GM12891 (cell line): Measurements from ENCODE around the gene CADM4. TPM values are rescaled to one million over a fixed set of nuclear protein-coding genes. Genes with fewer than 3 reads are reported as not detected.
"Not testable (repeated sequence)": the region's sequence is repeated elsewhere in the genome, so short reads cannot be mapped to it uniquely, and the experiment has no call there.

Experiments
- DNase-seq: peaks from one replicate; pipeline ENCODE4 v3.0.0; 2011; ENCODE audit warnings: low spot score; ENCODE audit not compliant: insufficient read length
- FAIRE-seq: peaks from 2 replicates; lab custom pipeline; 2011; peaks lifted over from hg19 to GRCh38; lab: Jason Lieb, UNC
- PAX5 ChIP-seq: IDR thresholded peaks from 2 replicates; pipeline ENCODE4 v1.6.1; 2011; ENCODE audit warnings: low read length, moderate library complexity, mild to moderate bottlenecking; ENCODE audit not compliant: insufficient read depth, severe bottlenecking
- POLR2A ChIP-seq: IDR thresholded peaks from 2 replicates; pipeline ENCODE4 v1.6.1; 2011; ENCODE audit warnings: low read depth, low read length, control low read depth
- POLR2AphosphoS5 ChIP-seq: IDR thresholded peaks from 2 replicates; pipeline ENCODE4 v1.6.1; 2011; ENCODE audit warnings: low read depth, low read length, control low read depth
- POU2F2 ChIP-seq: IDR thresholded peaks from 2 replicates; pipeline ENCODE4 v1.6.1; 2011; ENCODE audit warnings: low read depth, mild to moderate bottlenecking, control low read depth, low read length, moderate library complexity
- SPI1 ChIP-seq: IDR thresholded peaks from 2 replicates; pipeline ENCODE4 v1.6.1; 2011; ENCODE audit warnings: low read depth, low read length, control low read depth
- TAF1 ChIP-seq: IDR thresholded peaks from 2 replicates; pipeline ENCODE4 v1.6.1; 2011; ENCODE audit warnings: low read depth, low read length, control low read depth
- polyA plus RNA-seq: library from polyadenylated mRNA; unstranded; fragments of >200 nt; gene quantifications from one replicate; pipeline ENCODE4 v1.2.1, GENCODE V29; 2012; ENCODE audit warnings: low read depth, missing spikeins, inconsistent platforms; ENCODE audit not compliant: missing spikeins

CADM4 gene
- polyA plus RNA-seq, result 0.28 TPM

GRCh38 chr19:43639519-43640423 lies at the start of gene CADM4:
CADM4 (minus strand) TSS chr19:43639850; CDS start chr19:43639790, 60 bp downstream.
- DNase-seq, result peak; percentile 49
- FAIRE-seq, result no peak
- TF ChIP-seq POU2F2, result no peak
- no peak for TF ChIP-seq POLR2AphosphoS5
- TF ChIP-seq SPI1, result no peak
- no peak for TF ChIP-seq TAF1
- no peak for TF ChIP-seq POLR2A
- TF ChIP-seq PAX5, result no peak

- TF ChIP-seq POLR2AphosphoS5, result no peak
- TF ChIP-seq POU2F2, result no peak
- no peak for TF ChIP-seq POLR2A
- no peak for TF ChIP-seq TAF1
- no peak for TF ChIP-seq PAX5
- TF ChIP-seq SPI1, result no peak
- no peak for FAIRE-seq
- DNase-seq, result no peak
These were observed 48.5 kb upstream of the CADM4 start for GRCh38 chr19:43688059-43688701.

- FAIRE-seq (no peak), DNase-seq (no peak)
- TF ChIP-seq POU2F2, result no peak
- TF ChIP-seq POLR2A, result no peak
- no peak for TF ChIP-seq TAF1
- no peak for TF ChIP-seq PAX5
- TF ChIP-seq SPI1, result no peak
- no peak for TF ChIP-seq POLR2AphosphoS5
These were observed 48.0 kb upstream of the CADM4 start for GRCh38 chr19:43687660-43687997.

GRCh38 chr19:43684326-43684725 lies 44.7 kb upstream of the CADM4 start:
- TF ChIP-seq SPI1, result no peak
- TF ChIP-seq POLR2AphosphoS5, result no peak
- no peak for TF ChIP-seq POU2F2
- no peak for TF ChIP-seq PAX5
- no peak for TF ChIP-seq POLR2A
- no peak for TF ChIP-seq TAF1
- no peak for FAIRE-seq
- no peak for DNase-seq

- no peak for TF ChIP-seq POLR2AphosphoS5
- TF ChIP-seq SPI1, result no peak
- no peak for TF ChIP-seq TAF1
- TF ChIP-seq POLR2A, result no peak
- no peak for TF ChIP-seq POU2F2
- TF ChIP-seq PAX5, result no peak
- FAIRE-seq (no peak), DNase-seq (no peak)
These were observed 44.3 kb upstream of the CADM4 start for GRCh38 chr19:43683905-43684304.

- no peak for FAIRE-seq
- TF ChIP-seq PAX5 (no peak), POLR2AphosphoS5 (no peak), TAF1 (no peak), POU2F2 (no peak), POLR2A (no peak), SPI1 (no peak)
- no peak for DNase-seq
These were observed 43.4 kb upstream of the CADM4 start for GRCh38 chr19:43682824-43683661.

GRCh38 chr19:43682269-43682668 lies 42.6 kb upstream of the CADM4 start:
- not testable (repeated sequence) for FAIRE-seq, DNase-seq

- DNase-seq, result no peak
- no peak for FAIRE-seq
- TF ChIP-seq SPI1 (no peak), PAX5 (no peak), TAF1 (no peak)
These were observed 42.2 kb upstream of the CADM4 start for GRCh38 chr19:43681821-43682220.

- FAIRE-seq (no peak), DNase-seq (no peak)
- TF ChIP-seq POU2F2 (no peak), POLR2A (no peak), SPI1 (no peak), POLR2AphosphoS5 (no peak), PAX5 (no peak), TAF1 (no peak)
These were observed 39.0 kb upstream of the CADM4 start for GRCh38 chr19:43678512-43679261.
